Endothelial cell of umbilical vein (primary cell): Measurements from ENCODE around the gene NMT1. TPM values are rescaled to one million over a fixed set of nuclear protein-coding genes. Genes with fewer than 3 reads are reported as not detected.

Experiments
- BruUV-seq: library from RNA; stranded (reverse); fragments of 400-500 nt; replicated peaks from 2 replicates; lab custom pipeline; 2021; lab: Mats Ljungman, UMichigan
- CTCF ChIA-PET: fragments of 300-600, 350-600 bp; sonication (Branson Sonifier 250); formaldehyde crosslinking; loops from one replicate; lab custom pipeline; 2021; ENCODE audit warnings: antibody characterized with exemption, inconsistent platforms; lab: Charles Lee
- POLR2A ChIA-PET: fragments of 300-600, 350-600 bp; sonication (Branson Sonifier 250); formaldehyde crosslinking; loops from one replicate; lab custom pipeline; 2021; ENCODE audit warnings: antibody characterized with exemption, inconsistent platforms; lab: Charles Lee
- DNase-seq: peaks from one replicate; pipeline ENCODE4 v3.0.0-alpha.2; 2011; ENCODE audit warnings: low read depth, low spot score
- FAIRE-seq: peaks from 2 replicates; lab custom pipeline; 2011; peaks lifted over from hg19 to GRCh38; lab: Jason Lieb, UNC
- H2AFZ ChIP-seq: 2 replicates; pipeline ENCODE4 v1.6.0; 2012; ENCODE audit warnings: low read depth, low read length, control low read depth, inconsistent platforms
- H3K27ac ChIP-seq: 2 replicates; pipeline ENCODE4 v1.5.1; 2011; ENCODE audit warnings: low read depth, mild to moderate bottlenecking, control low read depth, low read length, moderate library complexity; ENCODE audit not compliant: insufficient read depth
- H3K27me3 ChIP-seq, 2 experiments: 2 replicates each; pipeline versions ENCODE4 v1.6.0 to v1.6.1; 2011; ENCODE audit warnings: low read length in 2 of 2, mixed read lengths in 1 of 2; ENCODE audit not compliant: control insufficient read depth in 2 of 2, insufficient read depth in 2 of 2
- H3K36me3 ChIP-seq, 2 experiments: 2 replicates in 1 of 2; 3 replicates in 1 of 2; pipeline ENCODE4 v1.5.1; 2011; ENCODE audit warnings: low read length in 2 of 2, mild to moderate bottlenecking in 1 of 2, moderate library complexity in 1 of 2; ENCODE audit not compliant: control insufficient read depth in 2 of 2, insufficient read depth in 2 of 2; ENCODE audit errors: extremely low read depth in 1 of 2
- H3K4me1 ChIP-seq: 3 replicates; pipeline ENCODE4 v1.5.1; 2011; ENCODE audit warnings: mild to moderate bottlenecking, low read length; ENCODE audit not compliant: control insufficient read depth, insufficient read depth; ENCODE audit errors: extremely low read depth
- H3K4me2 ChIP-seq: 2 replicates; pipeline ENCODE4 v1.6.1; 2011; ENCODE audit warnings: low read length, control low read depth, mixed read lengths; ENCODE audit not compliant: insufficient read depth
- H3K4me3 ChIP-seq, 3 experiments: fragments of 200-600 bp in 1 of 3; sonication (generic), shearing (Covaris generic) in 1 of 3; replicated peaks in 1 of 3; 2 replicates each; pipeline ENCODE4 v1.5.1; 2011 to 2016; ENCODE audit warnings: control low read depth in 3 of 3, low read length in 3 of 3, mild to moderate bottlenecking in 2 of 3, inconsistent platforms in 1 of 3, low read depth in 1 of 3, moderate library complexity in 1 of 3; ENCODE audit not compliant: insufficient read depth in 1 of 3
- H3K79me2 ChIP-seq: 2 replicates; pipeline ENCODE4 v1.6.0; 2012; ENCODE audit warnings: low read length, inconsistent platforms; ENCODE audit not compliant: control insufficient read depth, insufficient read depth
- H3K9ac ChIP-seq: replicated peaks from 2 replicates; pipeline ENCODE3; 2011; ENCODE audit warnings: low read length, control low read depth; ENCODE audit not compliant: insufficient read depth; ENCODE audit errors: extremely low read depth
- H3K9me1 ChIP-seq: replicated peaks from 3 replicates; pipeline ENCODE4 v1.6.0; 2011; ENCODE audit warnings: mild to moderate bottlenecking, low read length; ENCODE audit not compliant: control insufficient read depth, insufficient read depth; ENCODE audit errors: extremely low read depth
- H3K9me3 ChIP-seq: replicated peaks from 2 replicates; pipeline ENCODE4 v1.5.1; 2012; ENCODE audit warnings: low read length, inconsistent platforms; ENCODE audit not compliant: control insufficient read depth, insufficient read depth
- H4K20me1 ChIP-seq: replicated peaks from 2 replicates; pipeline ENCODE3; 2011; ENCODE audit warnings: mild to moderate bottlenecking, low read length; ENCODE audit not compliant: control insufficient read depth, insufficient read depth; ENCODE audit errors: extremely low read depth
- EZH2 ChIP-seq: IDR thresholded peaks from 2 replicates; pipeline ENCODE4 v1.6.1; 2012; ENCODE audit warnings: borderline replicate concordance, low read depth, mild to moderate bottlenecking, moderate library complexity, low read length, inconsistent platforms; ENCODE audit not compliant: severe bottlenecking
- FOS ChIP-seq: IDR thresholded peaks from 2 replicates; pipeline ENCODE4 v1.6.1; 2011; ENCODE audit warnings: mild to moderate bottlenecking, low read length, moderate library complexity, borderline replicate concordance; ENCODE audit not compliant: insufficient read depth
- GATA2 ChIP-seq: IDR thresholded peaks from 2 replicates; pipeline ENCODE4 v1.7.0; 2011; ENCODE audit warnings: low read depth, mild to moderate bottlenecking, moderate library complexity, mixed read lengths, low read length; ENCODE audit not compliant: insufficient read length, insufficient read depth
- JUN ChIP-seq: IDR thresholded peaks from 2 replicates; pipeline ENCODE4 v1.6.1; 2011; ENCODE audit warnings: borderline replicate concordance, low read depth; ENCODE audit not compliant: insufficient read length, insufficient read depth
- MYC ChIP-seq: IDR thresholded peaks from one replicate; pipeline ENCODE4 v1.6.1; 2011; ENCODE audit warnings: mild to moderate bottlenecking, low read depth, low read length
- POLR2A ChIP-seq: IDR thresholded peaks from 2 replicates; pipeline ENCODE4 v1.6.1; 2012; ENCODE audit warnings: low read depth, mild to moderate bottlenecking, control low read depth, low read length
- POLR2AphosphoS5 ChIP-seq: IDR thresholded peaks from 2 replicates; pipeline ENCODE4 v1.6.1; 2012; ENCODE audit warnings: low read depth, mild to moderate bottlenecking, control low read depth, low read length, moderate library complexity; ENCODE audit not compliant: insufficient read depth
- dilution Hi-C: fragments of 300-500 bp; cut with MboI; formaldehyde crosslinking; loops from one replicate; pipeline ENCODE4 v1.15.0; 2019; ENCODE audit warnings: low sequenced_read_pairs; ENCODE audit not compliant: extremely low pct_ligation_motif_present
- intact Hi-C: fragments of 100-400 bp; cut with micrococcal nuclease; formaldehyde crosslinking; loops from one replicate; pipeline ENCODE4 v1.10.0; 2022
- microRNA-seq: library from miRNA; unstranded; fragments of <30 nt; microRNA quantifications from one replicate; pipeline ENCODE4 v1.2.0, GENCODE V29; 2021; ENCODE audit warnings: borderline number of aligned reads, borderline replicate concordance
- polyA plus RNA-seq, 4 experiments: library from polyadenylated mRNA; depleted of rRNA in 3 of 4; stranded (reverse) in 3 of 4; unstranded in 1 of 4; fragments of >200 nt; gene quantifications; 2 replicates each; pipeline versions ENCODE4 v1.2.1 to v1.2.3, GENCODE V29; 2011 to 2012; ENCODE audit warnings: missing spikeins in 1 of 4
- small RNA-seq: library from RNA; depleted of rRNA; stranded (forward); fragments of <200 nt; gene quantifications from one replicate; pipeline ENCODE3, GENCODE V24; 2012; ENCODE audit warnings: low replicate concordance, low read depth; ENCODE audit not compliant: insufficient read depth, insufficient read length
- total RNA-seq: library from RNA; stranded (reverse); gene quantifications from 2 replicates; pipeline ENCODE4 v1.2.3, GENCODE V29; 2021
- TF ChIP-seq, protein P1 (sequence below): IDR thresholded peaks from 2 replicates; pipeline ENCODE4 v1.6.1; 2011; ENCODE audit not compliant: insufficient read depth, insufficient read length
- TF ChIP-seq, protein P2 (sequence below), 2 donors: IDR thresholded peaks; 1 replicate in 1 of 2; 2 replicates in 1 of 2; pipeline ENCODE4 v1.5.1; 2011; ENCODE audit warnings: low read length in 2 of 2, mild to moderate bottlenecking in 2 of 2, moderate library complexity in 2 of 2, control low read depth in 1 of 2, inconsistent platforms in 1 of 2, low read depth in 1 of 2; ENCODE audit not compliant: insufficient read depth in 1 of 2; ENCODE audit errors: extremely low read depth in 1 of 2

Gene NMT1
- total and polyA plus RNA-seq, 2 donors (not counting 3 experiments of a cell fraction or from before 2014, with no cell fraction given): 37.6 to 135 TPM

DNA sequence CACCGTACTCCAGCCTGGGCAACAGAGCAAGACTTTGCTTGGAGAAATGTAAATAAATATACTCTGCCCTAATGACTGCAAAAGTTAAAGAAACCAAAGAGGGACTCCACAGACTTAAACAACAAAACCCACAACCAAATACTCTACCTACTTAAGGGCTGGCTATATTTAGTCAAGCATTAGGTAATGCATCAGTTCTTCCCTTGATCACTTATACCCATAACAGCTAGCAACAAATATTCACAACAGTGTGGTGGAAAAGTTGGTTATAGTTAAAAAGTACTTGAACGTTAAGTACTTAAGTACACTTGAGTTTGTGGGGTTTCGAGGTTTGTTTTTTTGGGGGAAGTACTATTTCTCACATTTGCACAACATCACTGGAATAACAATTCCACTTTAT lies 95.1 kb downstream of the NMT1 start:
- Histone ChIP-seq H3K4me3 (no peak overlapping the region), H3K79me2 (peaks cover 26% of the 10 kb centered on the region), H3K27ac (no peak overlapping the region), H2AFZ (no peak overlapping the region), H3K36me3 (no peaks in the 10 kb centered on the region), H3K27me3 (no peaks in the 10 kb centered on the region), H3K4me1 (peaks cover 31% of the 10 kb centered on the region), H4K20me1 (no peaks in the 10 kb centered on the region), H3K9me3 (no peaks in the 10 kb centered on the region), H3K9ac (no peak overlapping the region), H3K4me2 (no peak overlapping the region), H3K9me1 (no peaks in the 10 kb centered on the region)
- intact Hi-C loops: no loop called here
- TF ChIP-seq, protein P1, sequence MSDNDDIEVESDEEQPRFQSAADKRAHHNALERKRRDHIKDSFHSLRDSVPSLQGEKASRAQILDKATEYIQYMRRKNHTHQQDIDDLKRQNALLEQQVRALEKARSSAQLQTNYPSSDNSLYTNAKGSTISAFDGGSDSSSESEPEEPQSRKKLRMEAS: no peak
- TF ChIP-seq FOS (no peak), EZH2 (no peak), JUN (no peak), GATA2 (no peak), POLR2A (no peak), MYC (no peak), POLR2AphosphoS5 (no peak)
- TF ChIP-seq, protein P2, sequence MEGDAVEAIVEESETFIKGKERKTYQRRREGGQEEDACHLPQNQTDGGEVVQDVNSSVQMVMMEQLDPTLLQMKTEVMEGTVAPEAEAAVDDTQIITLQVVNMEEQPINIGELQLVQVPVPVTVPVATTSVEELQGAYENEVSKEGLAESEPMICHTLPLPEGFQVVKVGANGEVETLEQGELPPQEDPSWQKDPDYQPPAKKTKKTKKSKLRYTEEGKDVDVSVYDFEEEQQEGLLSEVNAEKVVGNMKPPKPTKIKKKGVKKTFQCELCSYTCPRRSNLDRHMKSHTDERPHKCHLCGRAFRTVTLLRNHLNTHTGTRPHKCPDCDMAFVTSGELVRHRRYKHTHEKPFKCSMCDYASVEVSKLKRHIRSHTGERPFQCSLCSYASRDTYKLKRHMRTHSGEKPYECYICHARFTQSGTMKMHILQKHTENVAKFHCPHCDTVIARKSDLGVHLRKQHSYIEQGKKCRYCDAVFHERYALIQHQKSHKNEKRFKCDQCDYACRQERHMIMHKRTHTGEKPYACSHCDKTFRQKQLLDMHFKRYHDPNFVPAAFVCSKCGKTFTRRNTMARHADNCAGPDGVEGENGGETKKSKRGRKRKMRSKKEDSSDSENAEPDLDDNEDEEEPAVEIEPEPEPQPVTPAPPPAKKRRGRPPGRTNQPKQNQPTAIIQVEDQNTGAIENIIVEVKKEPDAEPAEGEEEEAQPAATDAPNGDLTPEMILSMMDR (IDR thresholded peaks at IDR 0.05; ENCODE audit: extremely low read depth in 1 of 2, insufficient read depth in 1 of 2, low read depth in 1 of 2, low read length in 2 of 2): no peak
- no TSS peak for BruUV-seq
- CTCF ChIA-PET: interaction anchor here (1.4 to 2.5 kb wide), 3 partner anchors 21 to 42 kb away, joined by 4 to 17 read pairs (median 5); partner anchors contain the start of gene ACBD4
- dilution Hi-C loops: no loop called here
- no peak for DNase-seq
- POLR2A ChIA-PET: no interaction called here
- FAIRE-seq: no peak

Small RNA genes lying within 50 kb of the gene (microRNA-seq; reads per million reads assigned to microRNA genes)
- not detected for gene MIR6784

Small RNA genes lying within 50 kb of the gene (small RNA-seq; reads per million reads assigned to genes)
- gene MIR6784: not detected
- gene RF00019: not detected

Other genes with a start within 250 kb of the NMT1 start
- gene GJC1, start 231.0 kb upstream of the NMT1 start, total RNA-seq: 35.9 and 39.7 TPM in 2 replicates
- gene GJC1, start 231.0 kb upstream of the NMT1 start, polyA plus RNA-seq: 11.9 and 13.8 TPM in 2 replicates
- gene HIGD1B, start 213.4 kb upstream of the NMT1 start, total RNA-seq: not detected in 2 replicates
- not detected in 2 replicates for gene HIGD1B, start 213.4 kb upstream of the NMT1 start, polyA plus RNA-seq
- gene EFTUD2, start 161.9 kb upstream of the NMT1 start, total RNA-seq: 170 and 171 TPM in 2 replicates
- 118 and 125 TPM in 2 replicates for gene EFTUD2, start 161.9 kb upstream of the NMT1 start, polyA plus RNA-seq
- gene GFAP, start 145.8 kb upstream of the NMT1 start, total RNA-seq: 0.42 TPM in 1 of 2 replicates, not detected in the other
- 0.07 and 0.16 TPM in 2 replicates for gene GFAP, start 145.8 kb upstream of the NMT1 start, polyA plus RNA-seq
- 48.4 and 50.3 TPM in 2 replicates for gene KIF18B, start 113.5 kb upstream of the NMT1 start, total RNA-seq
- gene KIF18B, start 113.5 kb upstream of the NMT1 start, polyA plus RNA-seq: 24.5 and 25.2 TPM in 2 replicates
- 0.35 TPM in 2 replicates for gene C1QL1, start 93.0 kb upstream of the NMT1 start, total RNA-seq
- gene C1QL1, start 93.0 kb upstream of the NMT1 start, polyA plus RNA-seq: 0.72 and 0.75 TPM in 2 replicates
- gene DCAKD, start 9.7 kb upstream of the NMT1 start, total RNA-seq: 29.0 and 30.8 TPM in 2 replicates
- gene DCAKD, start 9.7 kb upstream of the NMT1 start, polyA plus RNA-seq: 36.5 and 39.1 TPM in 2 replicates
- 35.0 and 43.1 TPM in 2 replicates for gene PLCD3, start 71.2 kb downstream of the NMT1 start, total RNA-seq
- 30.4 and 42.0 TPM in 2 replicates for gene PLCD3, start 71.2 kb downstream of the NMT1 start, polyA plus RNA-seq
- gene ACBD4, start 74.4 kb downstream of the NMT1 start, total RNA-seq: 6.7 and 7.5 TPM in 2 replicates
- 4.5 and 4.7 TPM in 2 replicates for gene ACBD4, start 74.4 kb downstream of the NMT1 start, polyA plus RNA-seq
- 20.0 and 20.6 TPM in 2 replicates for gene HEXIM1, start 87.2 kb downstream of the NMT1 start, total RNA-seq
- 5.0 and 7.0 TPM in 2 replicates for gene HEXIM1, start 87.2 kb downstream of the NMT1 start, polyA plus RNA-seq
- gene HEXIM2, start 100.6 kb downstream of the NMT1 start, total RNA-seq: 3.8 and 4.3 TPM in 2 replicates
- 2.9 and 3.7 TPM in 2 replicates for gene HEXIM2, start 100.6 kb downstream of the NMT1 start, polyA plus RNA-seq
- 1.6 and 1.7 TPM in 2 replicates for gene FMNL1, start 160.6 kb downstream of the NMT1 start, total RNA-seq
- 0.30 and 0.95 TPM in 2 replicates for gene FMNL1, start 160.6 kb downstream of the NMT1 start, polyA plus RNA-seq
- gene SPATA32, start 200.8 kb downstream of the NMT1 start, total RNA-seq: not detected in 2 replicates
- gene SPATA32, start 200.8 kb downstream of the NMT1 start, polyA plus RNA-seq: not detected in 2 replicates